MCF 10A (cell line): Measurements from ENCODE around the gene CSF2RB. TPM values are rescaled to one million over a fixed set of nuclear protein-coding genes. Genes with fewer than 3 reads are reported as not detected.
A peak's percentile ranks its signal among the peaks of the same experiment; 100 is the strongest.

Source experiments
- BruUV-seq: library from RNA; stranded (reverse); fragments of 400-500 nt; replicated peaks from 2 replicates; lab custom pipeline; 2021; lab: Mats Ljungman, UMichigan
- CTCF ChIA-PET: fragments of 300-600 bp; sonication (Branson Sonifier 250); formaldehyde crosslinking; extraction: SDS; loops from one replicate; lab custom pipeline; 2021; ENCODE audit warnings: antibody characterized with exemption, inconsistent platforms; lab: Yijun Ruan, JAX
- POLR2A ChIA-PET: fragments of 300-600, 350-650 bp; sonication (Branson Sonifier 250); formaldehyde crosslinking; extraction: SDS; loops from one replicate; lab custom pipeline; 2020; ENCODE audit warnings: antibody characterized with exemption, inconsistent platforms; lab: Yijun Ruan, JAX
- DNase-seq: peaks from one replicate; pipeline ENCODE4 v3.0.0-alpha.2; 2018; ENCODE audit not compliant: unreplicated experiment
- H3K27ac Mint-ChIP-seq: one replicate; pipeline ENCODE4 v1.8.0; 2022; ENCODE audit warnings: mild to moderate bottlenecking, low read depth, mixed read lengths; ENCODE audit not compliant: unreplicated experiment
- H3K27me3 Mint-ChIP-seq: one replicate; pipeline ENCODE4 v1.8.0; 2022; ENCODE audit warnings: mixed read lengths; ENCODE audit not compliant: insufficient read depth, unreplicated experiment
- H3K36me3 Mint-ChIP-seq: one replicate; pipeline ENCODE4 v1.8.0; 2022; ENCODE audit warnings: mild to moderate bottlenecking, moderate library complexity, mixed read lengths; ENCODE audit not compliant: insufficient read depth, unreplicated experiment
- H3K4me1 Mint-ChIP-seq: one replicate; pipeline ENCODE4 v1.8.0; 2022; ENCODE audit warnings: mixed read lengths; ENCODE audit not compliant: insufficient read depth, unreplicated experiment
- H3K4me3 Mint-ChIP-seq: one replicate; pipeline ENCODE4 v1.8.0; 2022; ENCODE audit warnings: mild to moderate bottlenecking, moderate library complexity, mixed read lengths; ENCODE audit not compliant: unreplicated experiment
- H3K9me3 Mint-ChIP-seq: one replicate; pipeline ENCODE4 v1.8.0; 2022; ENCODE audit warnings: mixed read lengths; ENCODE audit not compliant: unreplicated experiment
- intact Hi-C: fragments of 100-400 bp; cut with micrococcal nuclease; formaldehyde crosslinking; loops from 2 replicates; pipeline ENCODE4 v1.14.1; 2022
- total RNA-seq: library from RNA; stranded (reverse); gene quantifications from 2 replicates; pipeline ENCODE4 v1.2.3, GENCODE V29; 2022
- TF ChIP-seq, protein P1 (sequence below): fragments of 200-600 bp; IDR thresholded peaks from one replicate; pipeline ENCODE4 v1.8.0; 2022; ENCODE audit warnings: antibody characterized with exemption, mild to moderate bottlenecking; ENCODE audit not compliant: unreplicated experiment

Gene CSF2RB
- total RNA-seq, 1 experiment from 2014 or later: not detected

DNA sequence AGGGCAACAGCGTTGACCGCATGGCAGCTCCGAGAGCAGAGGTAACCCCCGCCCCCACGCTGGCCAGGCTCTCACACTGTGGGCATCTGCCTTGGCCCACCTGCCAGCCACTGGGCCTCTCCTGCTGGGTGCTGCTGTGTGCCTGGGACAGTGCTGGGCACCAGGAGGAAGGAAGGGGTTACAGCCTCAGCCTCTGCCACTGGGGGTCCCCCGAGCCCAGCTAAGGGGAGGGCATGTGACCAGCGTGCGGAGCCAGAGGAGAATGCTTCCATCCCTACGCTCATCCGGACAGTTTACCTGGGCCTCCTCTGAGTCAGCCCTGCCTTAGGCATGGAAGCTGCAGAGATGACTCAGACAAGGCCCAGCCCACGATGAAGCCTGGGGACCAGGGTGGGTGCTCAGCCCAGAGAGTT is 41.8 kb upstream of the CSF2RB start:
- Mint-ChIP-seq H3K27ac (no peak overlapping the region), H3K4me1 (peaks cover 29% of the 10 kb centered on the region), H3K36me3 (no peaks in the 10 kb centered on the region), H3K4me3 (no peak overlapping the region), H3K9me3 (no peaks in the 10 kb centered on the region), H3K27me3 (peaks cover 15% of the 10 kb centered on the region)
- TF ChIP-seq, protein P1, sequence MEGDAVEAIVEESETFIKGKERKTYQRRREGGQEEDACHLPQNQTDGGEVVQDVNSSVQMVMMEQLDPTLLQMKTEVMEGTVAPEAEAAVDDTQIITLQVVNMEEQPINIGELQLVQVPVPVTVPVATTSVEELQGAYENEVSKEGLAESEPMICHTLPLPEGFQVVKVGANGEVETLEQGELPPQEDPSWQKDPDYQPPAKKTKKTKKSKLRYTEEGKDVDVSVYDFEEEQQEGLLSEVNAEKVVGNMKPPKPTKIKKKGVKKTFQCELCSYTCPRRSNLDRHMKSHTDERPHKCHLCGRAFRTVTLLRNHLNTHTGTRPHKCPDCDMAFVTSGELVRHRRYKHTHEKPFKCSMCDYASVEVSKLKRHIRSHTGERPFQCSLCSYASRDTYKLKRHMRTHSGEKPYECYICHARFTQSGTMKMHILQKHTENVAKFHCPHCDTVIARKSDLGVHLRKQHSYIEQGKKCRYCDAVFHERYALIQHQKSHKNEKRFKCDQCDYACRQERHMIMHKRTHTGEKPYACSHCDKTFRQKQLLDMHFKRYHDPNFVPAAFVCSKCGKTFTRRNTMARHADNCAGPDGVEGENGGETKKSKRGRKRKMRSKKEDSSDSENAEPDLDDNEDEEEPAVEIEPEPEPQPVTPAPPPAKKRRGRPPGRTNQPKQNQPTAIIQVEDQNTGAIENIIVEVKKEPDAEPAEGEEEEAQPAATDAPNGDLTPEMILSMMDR: no peak
- intact Hi-C loops: loop anchor here (2.0 to 10.0 kb wide), 2 partner anchors 173 to 323 kb away; no protein-coding TSS in a partner anchor
- DNase-seq: peak; percentile 78
- CTCF ChIA-PET: interaction anchor here (0.5 to 8.6 kb wide), 13 partner anchors 11 to 335 kb away, joined by 3 to 93 read pairs (median 3); partner anchors contain the start of gene NCF4
- BruUV-seq: no TSS peak
- POLR2A ChIA-PET: interaction anchor here (0.9 to 1.6 kb wide), 2 partner anchors 12 to 15 kb away, joined by 3 to 4 read pairs; no protein-coding TSS in a partner anchor

DNA sequence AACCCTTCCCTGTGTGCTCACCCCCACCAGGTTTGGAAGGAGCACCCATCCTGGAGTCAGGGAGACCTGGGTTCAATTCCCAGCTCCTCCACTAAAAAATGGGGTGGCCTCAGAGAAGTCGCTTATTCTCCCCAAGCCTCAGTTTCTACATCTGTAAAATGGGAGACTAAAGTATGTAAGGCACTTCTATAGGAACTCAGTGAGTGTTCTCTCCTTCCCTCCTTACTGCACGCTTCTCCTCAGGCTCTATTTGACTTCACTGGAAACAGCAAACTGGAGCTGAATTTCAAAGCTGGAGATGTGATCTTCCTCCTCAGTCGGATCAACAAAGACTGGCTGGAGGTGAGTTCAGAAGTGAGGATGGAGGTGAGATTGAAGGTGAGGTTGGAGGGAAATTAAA is 41.3 kb upstream of the CSF2RB start:
- TF ChIP-seq, protein P1: no peak
- POLR2A ChIA-PET: no interaction called here
- no peak for DNase-seq
- Mint-ChIP-seq H3K4me1 (peaks cover 29% of the 10 kb centered on the region), H3K9me3 (no peaks in the 10 kb centered on the region), H3K27me3 (peaks cover 15% of the 10 kb centered on the region), H3K27ac (no peak overlapping the region), H3K36me3 (no peaks in the 10 kb centered on the region), H3K4me3 (no peak overlapping the region)
- CTCF ChIA-PET: interaction anchor here (0.5 to 8.6 kb wide), 10 partner anchors 11 to 325 kb away, joined by 3 to 93 read pairs (median 4); partner anchors contain the start of gene NCF4
- intact Hi-C loops: loop anchor here (2.0 to 10.0 kb wide), 2 partner anchors 173 to 323 kb away; no protein-coding TSS in a partner anchor
- BruUV-seq: no TSS peak

DNA sequence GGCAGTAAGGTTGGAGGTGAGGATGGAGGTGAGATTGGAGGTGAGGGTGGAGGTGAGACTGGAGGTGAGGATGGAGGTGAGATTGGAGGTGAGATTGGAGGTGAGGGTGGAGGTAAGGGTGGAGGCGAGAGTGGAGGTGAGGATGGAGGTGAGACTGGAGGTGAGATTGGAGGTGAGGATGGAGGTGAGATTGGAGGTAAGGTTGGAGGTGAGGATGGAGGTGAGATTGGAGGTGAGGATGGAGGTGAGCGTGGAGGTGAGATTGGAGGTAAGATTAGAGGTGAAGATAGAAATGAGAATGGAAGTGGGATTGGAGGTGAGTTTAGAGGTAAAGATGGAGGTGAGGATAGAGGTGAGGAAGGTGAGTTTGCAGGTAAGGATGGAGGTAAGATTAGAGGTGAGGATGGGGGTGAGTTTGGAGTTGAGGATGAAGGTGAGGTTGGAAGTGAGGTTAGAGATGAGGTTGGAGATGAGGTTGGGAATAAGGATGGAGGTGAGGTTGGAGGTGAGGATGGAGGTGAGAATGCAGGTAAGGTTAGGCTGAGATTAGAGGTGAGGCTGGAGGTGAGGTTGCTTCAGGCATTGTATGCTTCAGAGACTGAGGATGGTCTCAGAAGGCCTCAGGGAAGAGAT is 40.4 kb upstream of the CSF2RB start:
- Mint-ChIP-seq H3K36me3 (no peaks in the 10 kb centered on the region), H3K4me3 (no peak overlapping the region), H3K27ac (peak overlapping the region; percentile 90), H3K9me3 (no peaks in the 10 kb centered on the region), H3K27me3 (peaks cover 21% of the 10 kb centered on the region), H3K4me1 (peaks cover 29% of the 10 kb centered on the region)
- BruUV-seq: no TSS peak
- TF ChIP-seq, protein P1: no peak
- intact Hi-C loops: loop anchor here (1.0 to 10.0 kb wide), 3 partner anchors 105 to 322 kb away; no protein-coding TSS in a partner anchor
- no peak for DNase-seq
- ChIA-PET POLR2A (interaction anchor here (0.7 to 1.4 kb wide), 5 partner anchors 13 to 366 kb away, joined by 3 to 5 read pairs (median 4); partner anchors contain the start of genes FOXRED2 and IFT27), CTCF (interaction anchor here (0.7 to 3.7 kb wide), 19 partner anchors 9 to 326 kb away, joined by 3 to 19 read pairs (median 3); no protein-coding TSS in a partner anchor)
